ENCODE data around the gene ATCAY. TPM values are rescaled to one million over a fixed set of nuclear protein-coding genes. Genes with fewer than 3 reads are reported as not detected.

ATCAY gene
- not detected in 2 replicates for total RNA-seq

GRCh38 chr19:3880471-3881271 lies at the start of gene ATCAY:
ATCAY (plus strand) TSS chr19:3880685; CDS start chr19:3885768, 5,083 bp downstream.

GRCh38 chr19:3868770-3869456 lies 11.6 kb upstream of the ATCAY start, which contains the start of gene ZFR2:
ZFR2 (minus strand) TSS chr19:3869038; CDS start chr19:3869017, 21 bp downstream.

GRCh38 chr19:3932931-3933810 lies 52.7 kb downstream of the ATCAY start, which contains the start of gene NMRK2:
NMRK2 (plus strand) TSS chr19:3933069; CDS start chr19:3933672, 603 bp downstream.

GRCh38 chr19:3970808-3971598 lies 90.5 kb downstream of the ATCAY start, which contains the start of gene DAPK3:
DAPK3 (minus strand) TSS chr19:3971099; CDS start chr19:3969735, 1,364 bp downstream.

Other genes starting within 250 kb of the ATCAY start
- 17.5 and 34.1 TPM in 2 replicates for gene PIP5K1C, start 180.2 kb upstream of the ATCAY start, total RNA-seq
- not detected in 2 replicates for gene TJP3, start 172.3 kb upstream of the ATCAY start, total RNA-seq
- 13.8 and 19.8 TPM in 2 replicates for gene APBA3, start 119.0 kb upstream of the ATCAY start, total RNA-seq
- 49.8 and 52.0 TPM in 2 replicates for gene MRPL54, start 118.0 kb upstream of the ATCAY start, total RNA-seq
- not detected in 2 replicates for gene RAX2, start 108.5 kb upstream of the ATCAY start, total RNA-seq
- not detected in 2 replicates for gene MATK, start 94.3 kb upstream of the ATCAY start, total RNA-seq
- not detected in 2 replicates for gene ZFR2, start 11.6 kb upstream of the ATCAY start, total RNA-seq
- not detected in 2 replicates for gene NMRK2, start 52.4 kb downstream of the ATCAY start, total RNA-seq
- gene DAPK3, start 90.4 kb downstream of the ATCAY start, total RNA-seq = 170 and 222 TPM in 2 replicates
- gene EEF2, start 104.8 kb downstream of the ATCAY start, total RNA-seq = 2,645 and 3,536 TPM in 2 replicates
- 24.5 and 24.6 TPM in 2 replicates for gene PIAS4, start 127.1 kb downstream of the ATCAY start, total RNA-seq
- 8.4 and 15.1 TPM in 2 replicates for gene ZBTB7A, start 186.2 kb downstream of the ATCAY start, total RNA-seq
- gene MAP2K2, start 243.4 kb downstream of the ATCAY start, total RNA-seq = 178 and 202 TPM in 2 replicates